IPS DF 6.9 (cell line): ENCODE measurements around the gene TENM4.

Experiments
- DNase-seq: peaks from one replicate; pipeline ENCODE4 v3.0.0-alpha.2; 2013; ENCODE audit warnings: low read depth, low spot score
- H3K27ac ChIP-seq: one replicate; pipeline ENCODE4 v1.5.1; 2013; ENCODE audit warnings: low read length, control low read depth
- H3K27me3 ChIP-seq: 2 replicates; pipeline ENCODE4 v1.6.1; 2013; ENCODE audit warnings: mild to moderate bottlenecking, low read length; ENCODE audit not compliant: control insufficient read depth, insufficient read depth
- H3K36me3 ChIP-seq: 2 replicates; pipeline ENCODE4 v1.6.1; 2013; ENCODE audit warnings: low read length; ENCODE audit not compliant: control insufficient read depth, insufficient read depth
- H3K4me1 ChIP-seq: 2 replicates; pipeline ENCODE4 v1.6.1; 2013; ENCODE audit warnings: low read length; ENCODE audit not compliant: control insufficient read depth, insufficient read depth
- H3K4me3 ChIP-seq: 2 replicates; pipeline ENCODE4 v1.5.1; 2013; ENCODE audit warnings: mild to moderate bottlenecking, low read length
- H3K9me3 ChIP-seq: 2 replicates; pipeline ENCODE4 v1.6.1; 2013; ENCODE audit warnings: low read length, inconsistent platforms; ENCODE audit not compliant: control insufficient read depth, insufficient read depth
- WGBS: extraction: QIAGEN DNeasy Blood & Tissue Kit; methylation state at CpG from one replicate; pipeline ENCODE4 v1.1.7; 2013; ENCODE audit warnings: mixed read lengths, missing lambda C conversion rate; ENCODE audit not compliant: insufficient read length, insufficient coverage; 5-methylcytosine and 5-hydroxymethylcytosine counted together

Gene TENM4

DNA sequence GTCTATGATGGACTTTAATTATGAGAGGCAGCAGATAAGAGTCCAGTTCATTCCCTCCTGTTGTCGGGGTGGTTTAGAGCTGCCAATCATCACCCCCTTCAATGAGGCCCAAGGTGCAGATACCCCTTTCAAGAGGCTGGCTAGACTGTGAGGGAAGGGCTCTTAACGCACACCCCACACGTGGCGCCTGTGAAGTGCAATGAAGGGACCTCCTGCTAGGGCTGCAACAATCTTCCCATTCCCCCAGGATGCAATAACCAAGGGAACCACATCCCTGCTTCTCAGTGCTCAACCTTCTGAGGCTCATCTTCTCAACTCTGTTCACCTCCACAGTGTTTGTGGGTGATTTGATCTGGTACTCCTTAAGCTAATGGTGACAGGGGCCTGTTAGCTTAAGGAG lies 19.0 kb downstream of the TENM4 start:
- Histone ChIP-seq H3K27me3 (no peaks in the 10 kb centered on the region), H3K4me3 (no peak overlapping the region), H3K9me3 (no peaks in the 10 kb centered on the region), H3K36me3 (no peaks in the 10 kb centered on the region), H3K27ac (no peak overlapping the region), H3K4me1 (no peaks in the 10 kb centered on the region)
- WGBS = no CpG with 5 or more reads among the region's 4 CpGs
- no peak for DNase-seq

DNA sequence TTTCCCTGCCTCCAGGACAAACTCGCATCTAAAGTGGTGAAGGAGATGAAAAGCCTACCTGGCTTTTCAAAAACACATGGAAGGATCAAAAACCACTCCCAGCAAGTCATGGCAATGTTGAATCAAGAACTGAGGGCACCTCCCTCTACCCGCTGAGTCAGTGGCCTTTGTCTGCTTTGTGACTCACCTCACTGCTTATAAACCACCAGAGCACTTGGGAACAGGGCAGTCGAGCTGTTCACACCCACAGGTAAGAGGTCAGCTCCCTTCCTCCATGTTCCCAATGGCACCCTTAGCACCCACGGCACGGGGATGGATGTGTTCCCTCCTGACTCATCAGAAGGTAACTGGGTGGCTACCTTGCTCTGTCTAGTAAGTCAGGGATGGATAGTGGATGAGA lies 21.7 kb downstream of the TENM4 start:
- no peak overlapping the region for H3K4me3 ChIP-seq
- no peak for DNase-seq
- H3K36me3 ChIP-seq = no peaks in the 10 kb centered on the region
- H3K9me3 ChIP-seq = no peaks in the 10 kb centered on the region
- H3K27ac ChIP-seq = no peak overlapping the region
- H3K27me3 ChIP-seq = no peaks in the 10 kb centered on the region
- no CpG with 5 or more reads among the region's 5 CpGs for whole genome bisulfite sequencing
- H3K4me1 ChIP-seq = no peaks in the 10 kb centered on the region

DNA sequence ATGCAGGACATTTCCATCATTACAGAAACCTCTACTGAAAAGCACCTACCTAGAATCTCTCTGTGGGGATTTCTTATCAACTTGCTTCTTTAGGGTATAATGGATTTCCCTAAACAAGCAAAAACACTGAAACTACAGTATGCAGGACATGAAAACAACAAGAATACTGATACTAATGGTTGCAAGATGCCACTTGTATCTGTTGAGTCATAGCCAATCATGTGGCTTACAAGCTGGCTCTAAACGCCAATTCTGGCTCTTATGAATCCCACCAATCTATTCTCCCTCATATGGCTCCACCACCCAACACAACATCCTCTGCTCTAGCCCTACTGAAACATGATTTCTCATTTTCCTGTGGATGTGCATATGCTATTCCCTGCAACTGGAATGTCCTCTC lies 22.6 kb downstream of the TENM4 start:
- DNase-seq = no peak
- Histone ChIP-seq H3K4me3 (no peak overlapping the region), H3K36me3 (no peaks in the 10 kb centered on the region), H3K4me1 (no peaks in the 10 kb centered on the region), H3K9me3 (no peaks in the 10 kb centered on the region), H3K27ac (no peak overlapping the region), H3K27me3 (no peaks in the 10 kb centered on the region)
- no CpG with 5 or more reads among the region's 1 CpG for WGBS

DNA sequence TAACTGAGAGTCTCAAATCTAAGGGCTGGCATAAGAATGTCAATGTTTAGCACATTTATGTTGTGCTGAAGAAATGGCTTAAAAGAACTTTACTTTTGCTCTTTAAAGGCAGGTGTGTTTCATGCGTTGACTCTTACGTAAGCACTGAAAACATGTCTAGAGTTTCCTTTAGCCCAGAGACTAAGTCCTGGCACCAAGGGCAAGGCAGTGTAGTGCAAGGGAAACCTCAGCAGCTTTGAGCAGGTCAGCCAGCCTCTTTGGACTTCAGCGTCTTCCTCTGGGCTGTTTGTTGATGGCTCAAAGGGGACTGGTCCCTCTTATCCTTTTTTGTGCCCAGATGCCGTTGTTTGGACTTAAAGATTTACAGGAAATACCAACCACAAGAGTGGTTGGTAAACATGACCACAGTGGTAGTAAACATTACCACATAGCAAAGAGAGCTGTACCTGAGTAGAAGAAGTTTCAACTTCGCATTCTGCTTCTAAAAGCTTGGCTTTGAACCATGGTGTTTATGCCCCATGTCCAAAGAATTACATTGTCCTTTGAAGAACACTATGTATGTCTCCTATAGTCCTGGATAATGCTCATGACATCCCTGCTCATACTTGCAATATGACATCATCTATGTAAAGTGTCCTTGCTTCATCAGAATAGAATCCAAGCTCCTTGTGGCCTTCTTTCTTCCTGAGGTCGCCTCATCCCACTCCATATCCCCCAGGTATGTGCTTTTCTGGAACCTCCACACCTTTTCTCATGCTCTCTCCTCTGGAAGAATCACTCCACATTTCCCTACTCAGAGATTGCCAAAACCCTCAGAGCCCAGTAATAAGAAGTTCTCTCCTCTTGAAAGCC lies 23.5 kb downstream of the TENM4 start:
- no CpG with 5 or more reads among the region's 6 CpGs for WGBS
- H3K9me3 ChIP-seq = no peaks in the 10 kb centered on the region
- DNase-seq = no peak

DNA sequence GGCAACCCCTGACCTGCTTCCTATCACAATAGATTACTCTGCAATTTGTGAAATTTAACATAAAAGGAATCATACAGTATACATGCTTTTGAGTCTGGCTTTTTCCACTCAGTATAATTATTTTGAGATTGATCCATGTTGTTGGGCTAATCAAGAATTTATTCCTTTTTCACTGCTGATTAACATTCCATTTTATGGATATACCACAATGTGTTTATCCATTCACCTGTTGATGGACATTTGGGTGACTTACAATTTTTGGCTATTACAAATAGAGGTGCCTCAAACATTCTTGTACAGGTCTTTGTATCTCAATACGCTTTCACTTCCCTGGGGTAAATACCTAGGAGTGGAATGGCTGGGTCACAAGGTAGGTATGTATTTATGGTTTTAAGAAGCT lies 24.9 kb downstream of the TENM4 start:
- Histone ChIP-seq H3K27ac (no peak overlapping the region), H3K27me3 (no peaks in the 10 kb centered on the region), H3K36me3 (no peaks in the 10 kb centered on the region), H3K9me3 (no peaks in the 10 kb centered on the region), H3K4me1 (no peaks in the 10 kb centered on the region), H3K4me3 (no peak overlapping the region)
- no peak for DNase-seq
- no CpG with 5 or more reads among the region's 1 CpG for WGBS

More for the DNA sequence above, 23.5 kb downstream of the TENM4 start:
- Histone ChIP-seq H3K27me3 (no peaks in the 10 kb centered on the region), H3K27ac (no peak overlapping the region), H3K36me3 (no peaks in the 10 kb centered on the region), H3K4me1 (no peaks in the 10 kb centered on the region), H3K4me3 (no peak overlapping the region)

DNA sequence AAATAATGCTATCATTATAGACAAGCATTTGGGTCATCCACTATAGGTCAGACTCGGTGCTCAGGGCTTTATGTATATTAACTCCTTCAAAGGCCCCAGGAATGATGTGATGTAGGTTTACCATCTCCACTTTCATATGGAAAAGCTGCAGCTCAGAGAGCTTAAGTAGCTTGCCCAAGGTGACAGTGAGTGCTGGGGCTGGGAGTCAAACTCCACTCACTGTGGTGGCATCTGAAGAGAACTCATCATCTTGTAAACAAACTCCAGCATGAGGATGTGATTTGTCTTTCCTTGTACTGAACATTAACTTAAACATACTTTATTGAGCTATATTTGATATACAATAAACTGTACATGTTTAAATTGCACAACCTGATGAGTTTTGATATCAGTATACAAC lies 25.4 kb downstream of the TENM4 start:
- DNase-seq = no peak
- H3K9me3 ChIP-seq = no peaks in the 10 kb centered on the region
- no peaks in the 10 kb centered on the region for H3K4me1 ChIP-seq
- H3K27me3 ChIP-seq = no peaks in the 10 kb centered on the region
- H3K36me3 ChIP-seq = no peaks in the 10 kb centered on the region
- no peak overlapping the region for H3K27ac ChIP-seq
- H3K4me3 ChIP-seq = no peak overlapping the region
- WGBS = no CpG with 5 or more reads among the region's 1 CpG

DNA sequence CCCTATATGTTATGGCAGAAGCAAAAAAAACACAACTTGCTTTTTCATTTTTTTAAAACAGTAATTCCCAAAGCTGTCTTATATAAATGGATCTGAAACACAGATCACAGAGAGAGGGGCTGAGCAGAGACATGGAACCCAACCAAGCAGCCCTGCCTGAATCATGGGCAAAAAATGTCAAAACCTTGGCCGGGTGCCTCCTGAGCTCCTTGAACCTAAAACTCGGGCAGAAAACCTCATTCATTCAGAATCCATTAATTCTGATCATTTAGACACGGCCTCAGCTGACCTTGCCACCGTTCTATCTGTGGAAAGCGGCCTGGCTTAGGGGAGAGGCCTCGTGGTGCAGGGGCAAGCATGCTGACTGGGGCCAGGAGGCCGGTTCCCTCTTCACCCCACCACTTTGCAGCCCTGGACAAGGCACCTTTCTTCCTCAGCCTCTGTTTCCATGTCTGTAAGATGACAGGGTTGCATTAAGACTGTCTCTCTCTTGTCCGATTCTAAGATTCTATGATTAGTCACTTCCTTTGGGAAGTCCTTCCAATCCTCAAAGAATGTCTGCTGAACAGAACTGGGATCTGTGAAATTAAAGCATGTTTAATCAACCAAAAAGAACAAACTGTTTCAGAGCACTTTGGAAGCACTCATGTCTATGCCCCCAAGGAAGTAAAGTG lies 26.0 kb downstream of the TENM4 start:
- no peaks in the 10 kb centered on the region for H3K36me3 ChIP-seq
- no peaks in the 10 kb centered on the region for H3K9me3 ChIP-seq
- H3K4me3 ChIP-seq = no peak overlapping the region
- no CpG with 5 or more reads among the region's 8 CpGs for WGBS
- H3K4me1 ChIP-seq = no peaks in the 10 kb centered on the region
- H3K27ac ChIP-seq = no peak overlapping the region
- no peak for DNase-seq
- H3K27me3 ChIP-seq = no peaks in the 10 kb centered on the region

DNA sequence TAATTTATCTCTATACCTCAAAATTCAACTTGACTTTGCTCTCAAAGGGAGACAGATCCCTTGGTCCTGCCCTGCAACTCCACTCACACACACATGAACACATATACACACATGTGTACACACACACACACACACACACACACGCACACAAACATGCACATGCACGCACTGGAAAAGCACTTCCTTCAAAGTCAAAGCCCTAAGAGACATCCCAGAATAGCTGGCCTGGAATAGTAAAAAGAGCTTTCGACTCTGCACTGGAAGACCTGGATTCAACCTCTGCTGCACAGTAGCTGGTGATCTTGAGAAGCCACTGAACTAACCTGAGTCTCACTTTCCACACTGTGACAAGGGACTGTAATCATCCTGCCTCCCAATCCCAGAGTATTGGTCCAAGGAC lies 26.8 kb downstream of the TENM4 start:
- H3K4me1 ChIP-seq = no peaks in the 10 kb centered on the region
- H3K4me3 ChIP-seq = no peak overlapping the region
- H3K36me3 ChIP-seq = no peaks in the 10 kb centered on the region
- no peak overlapping the region for H3K27ac ChIP-seq
- no peaks in the 10 kb centered on the region for H3K9me3 ChIP-seq
- no peaks in the 10 kb centered on the region for H3K27me3 ChIP-seq
- WGBS = no CpG with 5 or more reads among the region's 3 CpGs
- no peak for DNase-seq

GRCh38 chr11:79413268-79413667 lies 27.6 kb downstream of the TENM4 start:
- Histone ChIP-seq H3K4me3 (no peak overlapping the region), H3K9me3 (no peaks in the 10 kb centered on the region), H3K36me3 (no peaks in the 10 kb centered on the region), H3K27me3 (no peaks in the 10 kb centered on the region), H3K4me1 (no peaks in the 10 kb centered on the region), H3K27ac (no peak overlapping the region)
- no peak for DNase-seq
- WGBS = no CpG with 5 or more reads among the region's 4 CpGs

GRCh38 chr11:79412761-79413160 lies 28.1 kb downstream of the TENM4 start:
- Histone ChIP-seq H3K27ac (no peak overlapping the region), H3K27me3 (no peaks in the 10 kb centered on the region), H3K4me1 (no peaks in the 10 kb centered on the region), H3K36me3 (no peaks in the 10 kb centered on the region), H3K9me3 (no peaks in the 10 kb centered on the region), H3K4me3 (no peak overlapping the region)
- WGBS = no CpG with 5 or more reads among the region's 1 CpG
- no peak for DNase-seq

GRCh38 chr11:79409330-79409729 lies 31.5 kb downstream of the TENM4 start:
- H3K4me1 ChIP-seq = no peaks in the 10 kb centered on the region
- WGBS = no CpG with 5 or more reads among the region's 6 CpGs
- no peak for DNase-seq

More at GRCh38 chr11:79409330-79409729, 31.5 kb downstream of the TENM4 start:
- Histone ChIP-seq H3K27me3 (no peaks in the 10 kb centered on the region), H3K9me3 (no peaks in the 10 kb centered on the region), H3K36me3 (no peaks in the 10 kb centered on the region), H3K4me3 (no peak overlapping the region), H3K27ac (no peak overlapping the region)
